DMS79 treated with DMSO at 0.1 percent for 48 hours (cell line): ENCODE data around the gene ANGEL1.

Source experiments
- DNase-seq: peaks from one replicate; lab custom pipeline; 2025; lab: John Stamatoyannopoulos, UW

ANGEL1 gene

GRCh38 chr14:76779221-76780057, 33.2 kb downstream of the ANGEL1 start:
- DNase-seq = no peak

GRCh38 chr14:76778546-76779215, 34.0 kb downstream of the ANGEL1 start:
- DNase-seq = no peak

GRCh38 chr14:76777721-76778120, 35.0 kb downstream of the ANGEL1 start:
- no peak for DNase-seq

GRCh38 chr14:76776428-76777251, 36.0 kb downstream of the ANGEL1 start:
- DNase-seq = no peak

GRCh38 chr14:76775695-76776427, 36.8 kb downstream of the ANGEL1 start:
- DNase-seq = no peak

GRCh38 chr14:76774821-76775694, 37.6 kb downstream of the ANGEL1 start:
- no peak for DNase-seq

GRCh38 chr14:76773956-76774820, 38.5 kb downstream of the ANGEL1 start:
- no peak for DNase-seq

GRCh38 chr14:76773188-76773885, 39.3 kb downstream of the ANGEL1 start:
- no peak for DNase-seq

- no peak for DNase-seq
Observed at GRCh38 chr14:76772300-76773187, 40.1 kb downstream of the ANGEL1 start.

GRCh38 chr14:76771437-76771980, 41.2 kb downstream of the ANGEL1 start:
- DNase-seq = no peak

- DNase-seq = peak; percentile 34
Observed at GRCh38 chr14:76770521-76771436, 41.9 kb downstream of the ANGEL1 start.

- DNase-seq = no peak
Observed at GRCh38 chr14:76769636-76770292, 42.9 kb downstream of the ANGEL1 start.

GRCh38 chr14:76768671-76769500, 43.8 kb downstream of the ANGEL1 start:
- no peak for DNase-seq

- peak; percentile 27 for DNase-seq
Observed at GRCh38 chr14:76767681-76768656, 44.7 kb downstream of the ANGEL1 start.
